Stimulated activated CD8-positive, alpha-beta memory T cell treated with anti-CD3 and anti-CD28 coated beads, Interleukin-15, amount 100 ng/mL, for 4 hours (primary cell): ENCODE results near the gene ISY1.
"Not testable (repeated sequence)": the region's sequence is repeated elsewhere in the genome, so short reads cannot be mapped to it uniquely, and the experiment has no call there.

ENCODE experiments used
- DNase-seq, 2 donors: peaks; one replicate each; pipeline ENCODE4 v3.0.0-alpha.2; 2020; ENCODE audit warnings: low read depth in 2 of 2

ISY1 gene

DNA sequence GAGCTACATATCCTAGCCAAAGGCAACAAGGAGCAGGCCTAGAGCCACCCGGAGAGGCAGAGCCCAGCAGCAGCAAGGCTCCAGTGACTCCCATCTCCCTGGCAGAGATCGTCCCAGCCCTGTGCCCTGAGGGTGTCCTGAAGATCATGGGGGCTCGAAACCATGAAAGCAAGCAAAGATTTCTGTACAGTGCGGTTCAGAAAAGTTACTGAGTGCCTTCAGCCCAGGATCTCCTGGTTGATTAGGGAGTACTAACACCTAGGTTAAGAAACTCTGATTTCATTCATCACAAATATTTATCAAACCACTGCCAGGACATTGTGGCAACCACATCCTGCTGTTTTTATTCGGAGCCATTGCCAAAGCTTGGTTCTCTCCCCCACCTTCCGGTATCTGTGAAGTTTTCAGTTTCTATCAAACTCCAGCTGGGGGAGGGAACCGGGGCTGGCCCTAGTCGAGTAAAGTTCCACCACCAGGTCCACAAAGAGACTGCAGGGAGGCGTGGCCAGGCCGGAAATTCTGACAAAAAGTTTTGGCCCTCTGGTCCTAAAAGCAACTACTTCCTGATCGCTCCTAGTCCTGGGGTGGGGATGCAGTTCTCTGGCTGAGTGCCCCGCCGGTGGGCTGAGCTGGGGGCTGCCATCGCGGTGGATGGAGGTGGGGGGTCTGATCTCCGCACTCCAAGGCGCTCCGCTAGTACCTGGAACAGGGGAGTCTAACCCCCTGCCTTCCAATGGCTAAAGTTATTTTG lies 40.4 kb downstream of the ISY1 start:
- DNase-seq, result peak; percentile 70 to 83

DNA sequence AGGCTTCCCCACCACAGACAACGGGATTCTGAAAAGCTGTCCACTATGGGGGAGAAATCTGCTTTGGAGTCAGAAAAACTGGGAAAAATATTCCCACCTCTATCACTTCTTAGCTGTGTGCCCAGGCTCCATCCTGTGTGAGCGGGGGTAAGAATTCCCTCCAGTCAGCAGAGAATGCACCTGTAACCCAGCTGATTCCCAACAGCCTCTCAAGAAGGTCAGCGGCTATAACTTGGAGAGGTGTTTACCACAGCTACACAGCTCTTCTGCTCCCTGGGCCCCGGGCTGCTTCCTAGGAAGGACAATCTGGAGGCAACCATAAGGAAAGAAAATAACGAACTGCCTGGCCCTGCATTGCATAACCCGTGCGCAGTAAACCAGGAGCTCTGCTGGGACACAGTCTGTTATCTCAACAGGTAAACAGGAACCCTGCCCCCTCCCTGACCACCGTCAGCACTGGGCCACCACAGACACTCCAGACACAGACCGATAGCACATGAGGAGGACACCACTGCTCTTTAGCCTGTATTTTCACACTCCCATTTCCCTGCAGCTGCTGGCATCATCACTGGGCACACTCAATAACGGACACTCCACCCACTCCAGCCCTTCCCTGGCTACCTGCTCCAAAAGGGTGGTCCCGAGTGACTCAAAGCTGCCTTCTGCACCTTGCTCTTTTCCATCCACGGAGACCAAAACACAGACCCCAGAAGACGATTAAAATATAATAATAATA lies 41.3 kb downstream of the ISY1 start:
- DNase-seq, result no peak

DNA sequence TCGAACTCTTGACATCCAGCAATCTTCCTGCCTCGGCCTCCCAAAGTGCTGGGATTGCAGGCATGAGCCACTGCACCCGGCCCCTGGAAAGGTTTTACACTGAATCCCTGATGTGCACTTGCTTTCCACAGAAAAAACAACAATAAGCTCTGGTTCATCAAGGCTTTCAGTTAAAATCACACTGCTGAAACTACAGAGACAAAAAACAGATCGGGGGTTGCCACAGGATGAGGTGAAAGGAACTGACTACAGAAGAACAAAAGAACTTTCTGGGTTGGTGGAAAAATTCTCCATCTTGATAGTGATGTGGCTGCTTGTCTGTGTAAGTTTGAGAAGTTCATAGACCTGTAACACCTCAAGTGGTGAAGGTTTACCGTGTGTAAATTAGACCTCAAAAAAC lies 42.1 kb downstream of the ISY1 start:
- no peak for DNase-seq

DNA sequence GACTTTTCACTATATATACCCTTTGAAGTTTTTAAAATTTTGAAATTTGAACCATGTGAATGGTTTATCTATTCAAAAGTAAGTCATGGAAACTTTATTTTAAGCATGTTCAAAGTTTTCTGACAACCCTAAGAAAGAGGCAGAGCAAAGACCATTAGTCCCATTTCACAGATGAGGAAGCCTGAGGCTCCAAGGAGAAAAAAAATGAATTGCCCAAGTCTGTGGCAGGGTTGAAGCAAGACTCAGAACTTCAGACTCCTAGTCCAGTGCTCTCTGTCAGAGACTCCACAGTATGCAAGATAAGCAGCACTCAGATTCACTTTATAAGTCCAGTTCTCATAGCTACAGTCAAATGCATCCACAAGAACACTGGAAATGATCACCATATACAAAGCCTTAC lies 43.7 kb downstream of the ISY1 start:
- DNase-seq, result no peak

DNA sequence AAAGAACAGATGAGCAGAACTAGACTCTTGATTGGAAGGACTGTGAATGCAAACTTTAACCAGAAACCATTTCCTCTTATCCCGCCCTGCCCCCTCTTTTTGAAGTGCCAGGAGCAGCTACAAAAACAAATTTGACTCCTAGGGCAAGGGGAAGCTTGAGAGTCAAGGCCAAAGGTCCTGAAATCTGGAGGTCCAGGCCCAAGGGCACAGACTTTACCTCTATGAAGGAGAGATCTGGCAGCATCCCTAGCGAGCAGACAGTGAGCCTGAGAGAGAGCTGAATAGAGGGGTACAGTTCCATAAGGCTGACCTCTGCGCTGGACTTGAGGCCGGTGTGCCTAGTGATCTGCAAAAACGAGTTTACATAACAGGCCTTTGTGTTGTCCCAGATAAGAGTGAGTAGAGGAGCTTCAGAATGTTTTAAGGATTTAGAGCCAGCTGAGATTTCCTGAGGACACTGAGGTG lies 44.3 kb downstream of the ISY1 start:
- DNase-seq, result no peak

DNA sequence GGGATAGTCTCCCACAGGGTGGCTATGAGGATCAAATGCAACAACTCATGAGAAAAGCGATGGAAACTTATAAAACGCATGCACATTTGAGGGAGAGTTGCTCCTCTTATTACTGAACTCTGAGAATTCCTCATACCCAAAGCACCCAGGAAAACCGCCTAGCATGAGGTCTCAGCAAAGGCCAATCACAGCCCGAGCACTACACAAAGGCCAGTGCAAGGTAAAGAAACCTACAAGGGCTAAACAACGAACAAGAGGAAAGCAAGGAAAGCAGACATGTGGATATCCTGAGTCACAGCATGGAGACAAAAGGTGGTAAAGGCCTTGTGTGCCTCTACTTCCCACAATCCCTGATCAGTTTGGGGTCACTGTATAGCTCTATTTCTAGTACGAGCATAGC lies 46.4 kb downstream of the ISY1 start:
- no peak for DNase-seq

DNA sequence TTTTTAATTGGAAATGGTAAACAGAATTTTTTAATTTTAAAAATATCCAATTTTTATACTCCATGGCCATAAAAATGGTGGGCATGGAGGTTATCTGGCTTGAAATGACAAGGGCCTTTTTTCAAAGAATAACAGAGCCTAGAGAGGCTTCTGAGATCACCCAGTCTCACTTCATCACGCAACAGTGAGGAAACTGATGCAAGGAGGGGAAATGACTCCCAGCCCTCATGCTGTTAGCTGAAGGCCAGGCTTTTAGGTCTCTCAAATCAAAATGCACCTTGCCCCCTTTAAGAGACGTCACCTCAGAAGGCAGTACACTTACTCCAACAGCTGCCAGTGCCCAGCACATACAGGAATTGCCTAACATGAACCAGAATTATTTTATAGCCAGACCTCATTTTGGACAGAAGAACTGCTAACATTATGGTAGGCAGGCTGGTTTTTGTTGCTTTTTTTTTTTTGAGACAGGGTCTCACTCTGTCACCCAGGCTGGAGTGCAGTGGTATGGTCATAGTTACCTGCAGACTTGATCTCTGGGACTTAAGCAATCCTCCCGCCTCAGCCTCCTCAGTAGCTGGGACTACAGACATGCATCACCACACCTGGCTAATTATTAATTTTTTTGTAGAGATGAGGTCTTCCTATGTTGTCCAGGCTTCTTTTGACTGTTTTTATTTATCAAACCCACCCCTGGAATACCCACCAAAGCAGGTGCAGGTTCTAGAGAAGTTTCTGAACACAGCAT lies 48.4 kb downstream of the ISY1 start:
- no peak for DNase-seq

DNA sequence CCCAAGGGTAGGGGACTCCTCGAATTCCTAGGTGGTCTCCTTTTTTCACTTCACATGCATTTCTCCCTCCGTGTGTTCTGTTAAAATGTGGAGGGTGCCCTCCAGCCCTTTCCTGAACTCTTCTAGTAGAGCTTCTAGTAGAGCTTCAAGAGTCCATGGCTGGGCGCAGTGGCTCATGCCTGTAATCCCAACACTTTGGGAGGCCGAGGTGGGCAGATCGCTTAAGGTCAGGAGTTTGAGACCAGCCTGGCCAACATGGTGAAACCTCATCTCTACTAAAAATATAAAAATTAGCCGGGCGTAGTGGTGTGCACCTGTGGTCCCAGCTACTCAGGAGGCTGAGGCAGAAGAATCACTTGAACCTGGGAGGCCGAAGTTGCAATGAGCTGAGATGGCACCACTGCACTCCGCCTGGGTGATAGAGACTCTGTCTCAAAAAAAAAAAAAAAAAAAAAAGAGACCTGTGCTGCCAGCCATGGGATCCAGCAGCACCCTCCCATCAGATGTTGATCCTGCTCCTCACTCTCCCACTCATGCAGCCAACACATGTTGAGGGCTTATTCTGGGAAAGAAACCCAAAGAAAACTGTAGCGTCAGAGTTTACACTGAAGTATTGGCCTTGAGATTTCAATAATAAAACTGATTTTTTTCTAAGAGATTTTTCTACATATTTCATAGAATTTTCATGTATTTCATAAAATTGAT lies 49.6 kb downstream of the ISY1 start:
- DNase-seq, result not testable (repeated sequence)

DNA sequence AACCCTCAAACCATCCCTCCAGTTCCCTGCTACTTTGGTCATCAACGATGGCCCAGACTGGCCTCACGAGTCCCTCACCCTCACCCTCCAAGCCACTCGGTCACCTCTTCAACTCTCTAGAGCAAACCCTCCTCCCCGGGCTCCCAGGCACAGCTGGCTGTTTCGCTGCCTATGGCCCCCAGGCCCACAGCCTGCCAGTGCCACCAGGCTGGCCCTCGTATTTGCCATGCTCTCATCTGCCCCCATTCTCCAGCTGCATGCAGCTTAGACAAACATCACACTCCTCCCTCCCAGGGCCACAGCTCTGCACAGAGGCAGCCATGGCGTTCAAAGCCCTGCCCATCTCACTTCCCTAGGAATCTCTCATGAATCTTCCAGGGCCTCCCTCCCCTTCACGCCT lies 53.1 kb downstream of the ISY1 start:
- no peak for DNase-seq

DNA sequence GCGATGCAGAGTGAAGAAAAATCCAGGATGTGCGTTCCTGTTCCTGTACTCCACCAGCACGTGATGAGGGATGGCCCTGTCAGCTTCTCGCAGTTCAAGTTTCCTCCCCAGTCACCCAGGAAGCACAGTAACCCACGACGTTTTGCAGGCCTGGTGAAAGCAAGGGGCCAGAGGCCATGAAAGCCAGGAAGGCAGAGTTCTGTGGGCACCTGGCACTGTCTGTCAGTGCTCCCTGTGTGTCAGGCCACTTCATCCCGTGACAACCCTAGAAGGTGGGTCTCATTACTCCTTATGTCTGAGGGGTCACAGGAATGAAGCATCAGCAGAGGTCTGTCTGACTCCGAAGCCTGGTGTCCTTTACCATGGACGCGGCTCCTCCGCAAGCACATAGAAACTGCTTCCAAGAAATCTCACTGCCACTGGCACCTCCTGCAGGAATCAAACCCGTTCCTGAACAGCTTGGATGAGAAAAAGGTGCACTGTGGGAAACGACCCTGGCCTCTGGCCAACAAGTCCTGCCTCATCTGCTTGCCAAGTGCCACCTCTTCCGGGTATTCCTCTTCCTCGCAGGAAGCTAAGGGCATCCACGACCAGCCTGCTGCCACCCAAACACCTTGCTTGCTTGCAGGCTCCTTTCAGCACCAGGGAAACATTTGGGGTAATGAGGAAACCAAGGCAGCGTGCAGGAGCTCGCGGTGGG lies 53.8 kb downstream of the ISY1 start:
- no peak for DNase-seq

DNA sequence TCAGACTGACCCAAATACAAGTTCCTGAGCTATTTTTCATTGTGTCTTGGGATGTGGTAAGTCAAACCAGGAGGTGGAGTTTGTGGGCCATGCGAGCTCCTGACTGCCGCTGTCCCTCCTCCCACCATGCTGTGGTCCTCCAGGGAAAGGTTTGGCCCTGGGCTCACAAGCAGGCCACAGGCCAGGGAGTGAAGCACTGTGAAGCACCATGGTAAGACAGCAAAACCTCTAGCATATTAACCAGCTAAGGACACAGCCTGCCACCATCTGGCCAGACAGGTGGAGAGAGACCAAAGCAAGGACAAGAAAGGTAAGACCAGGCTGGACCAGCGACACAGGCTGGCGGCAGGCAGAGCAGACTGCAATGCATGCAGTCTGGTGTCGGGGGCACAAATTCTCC lies 54.5 kb downstream of the ISY1 start:
- DNase-seq, result no peak

DNA sequence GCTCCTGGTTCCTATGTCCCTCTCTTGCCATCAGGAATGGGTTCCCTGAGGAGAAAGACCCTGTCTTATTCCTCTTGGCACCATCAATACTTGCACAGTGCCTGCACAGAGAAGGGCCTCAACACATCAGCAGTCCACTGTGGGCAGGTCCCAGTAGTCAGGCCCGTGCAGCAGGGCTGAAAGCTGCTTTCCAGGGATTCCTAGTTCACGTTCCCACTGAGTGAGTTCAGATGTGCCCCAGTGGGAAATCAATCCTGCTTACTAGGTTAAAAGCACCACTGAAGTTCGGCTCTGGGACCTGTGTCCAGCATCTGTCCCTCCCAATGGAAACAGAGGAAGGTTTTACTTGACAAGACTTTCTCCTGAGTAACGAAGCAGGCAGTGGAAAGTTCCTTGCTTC lies 55.0 kb downstream of the ISY1 start:
- DNase-seq, result no peak

DNA sequence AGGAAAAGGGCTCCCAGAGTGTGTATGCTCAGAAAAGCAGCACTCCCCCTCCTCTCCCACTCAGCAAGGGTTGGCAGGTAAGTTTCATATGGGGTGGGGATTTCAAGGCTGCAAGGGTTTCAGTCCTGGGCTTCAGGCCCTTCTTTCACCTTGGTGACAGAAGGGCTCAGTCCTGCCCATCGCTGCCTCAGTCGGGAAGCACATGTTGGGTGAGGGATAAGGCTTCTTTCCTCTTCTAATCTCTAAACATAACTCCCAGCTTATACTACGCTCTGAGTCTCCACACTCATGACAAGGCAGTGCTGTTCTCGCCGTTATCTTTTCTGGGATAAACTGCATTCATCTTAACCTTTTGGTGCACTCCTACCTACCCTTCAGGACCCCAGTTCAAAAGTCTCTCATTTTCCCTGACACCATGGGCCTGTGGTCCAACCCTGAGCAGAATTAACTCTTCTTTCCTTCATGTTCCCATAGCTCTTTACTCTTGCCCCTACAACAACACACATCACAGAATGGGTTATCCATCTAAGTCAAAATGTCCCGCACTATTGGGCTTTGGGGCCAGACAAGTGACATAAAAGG lies 56.3 kb downstream of the ISY1 start:
- no peak for DNase-seq

DNA sequence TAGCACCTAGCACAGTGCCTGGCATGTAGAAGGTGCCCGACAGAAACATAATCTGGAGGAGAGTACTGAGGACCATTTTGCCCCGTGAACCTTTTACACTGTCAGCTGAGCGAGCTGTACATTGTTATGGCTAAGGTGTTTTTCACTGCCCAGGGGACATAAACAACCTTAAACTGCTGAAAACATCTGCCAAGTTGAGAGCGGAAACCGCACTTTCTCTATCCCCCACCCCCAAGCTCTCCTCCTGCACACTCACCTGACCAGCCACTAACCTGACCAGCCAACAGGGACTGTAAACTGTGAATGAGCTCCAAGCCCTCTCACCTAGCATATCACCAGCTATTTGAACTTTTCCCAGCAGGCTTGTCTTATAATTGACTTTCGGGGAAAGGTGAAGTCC lies 56.8 kb downstream of the ISY1 start:
- DNase-seq, result no peak

DNA sequence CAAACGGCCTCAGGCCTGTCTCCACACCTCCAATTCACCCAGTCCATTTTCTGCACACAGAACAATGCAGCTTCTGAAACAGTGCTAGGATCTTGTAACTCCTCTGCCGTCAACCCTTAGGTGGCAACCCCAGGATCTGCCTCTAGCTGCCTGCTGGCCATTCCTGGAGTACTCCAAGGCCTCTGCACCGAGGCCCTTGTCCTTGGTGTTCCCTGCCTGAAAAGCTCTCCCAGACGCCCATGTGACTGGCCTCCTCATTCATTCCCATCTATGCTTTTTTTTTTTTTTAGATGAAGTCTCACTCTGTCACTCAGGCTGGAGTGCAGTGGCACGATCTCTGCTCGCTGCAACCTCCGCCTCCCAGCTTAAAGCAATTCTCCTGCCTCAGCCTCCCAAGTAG lies 57.6 kb downstream of the ISY1 start:
- DNase-seq, result no peak

DNA sequence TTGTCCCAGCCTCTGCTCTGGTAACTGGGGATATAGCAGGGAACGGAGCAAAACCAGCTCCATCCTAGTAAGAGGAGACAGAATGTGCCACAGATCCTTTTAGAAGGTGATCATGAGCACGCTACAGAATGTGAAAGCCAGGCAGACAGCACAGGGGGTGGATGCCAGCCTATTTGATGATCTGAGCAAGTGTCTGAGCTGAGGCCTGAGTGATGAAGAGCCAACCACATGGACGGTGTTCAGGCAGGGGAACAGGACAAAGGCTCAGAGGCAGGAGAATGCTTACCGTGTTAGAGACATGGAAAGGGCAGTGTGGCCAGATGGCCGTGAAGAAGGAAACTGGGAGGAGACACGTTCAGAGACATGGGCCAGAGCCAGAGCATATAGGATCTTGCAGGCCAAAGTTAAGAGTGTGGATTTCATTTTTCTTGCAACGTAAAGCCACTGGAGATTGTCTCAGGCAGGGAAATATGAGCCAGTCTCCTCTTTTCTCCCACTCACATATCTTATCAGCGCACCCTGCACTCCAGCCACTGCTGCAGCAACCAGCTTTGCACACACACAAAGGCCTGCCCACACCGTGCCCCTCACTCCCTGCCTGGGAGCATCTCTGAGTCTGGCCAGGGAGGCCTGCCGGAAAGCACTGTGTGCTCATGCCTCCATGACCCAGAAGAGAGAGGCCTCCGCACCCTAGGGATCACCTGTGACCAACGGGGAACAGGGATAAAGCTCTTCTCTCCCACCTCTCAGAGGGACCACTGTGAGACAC lies 59.3 kb downstream of the ISY1 start:
- no peak for DNase-seq

DNA sequence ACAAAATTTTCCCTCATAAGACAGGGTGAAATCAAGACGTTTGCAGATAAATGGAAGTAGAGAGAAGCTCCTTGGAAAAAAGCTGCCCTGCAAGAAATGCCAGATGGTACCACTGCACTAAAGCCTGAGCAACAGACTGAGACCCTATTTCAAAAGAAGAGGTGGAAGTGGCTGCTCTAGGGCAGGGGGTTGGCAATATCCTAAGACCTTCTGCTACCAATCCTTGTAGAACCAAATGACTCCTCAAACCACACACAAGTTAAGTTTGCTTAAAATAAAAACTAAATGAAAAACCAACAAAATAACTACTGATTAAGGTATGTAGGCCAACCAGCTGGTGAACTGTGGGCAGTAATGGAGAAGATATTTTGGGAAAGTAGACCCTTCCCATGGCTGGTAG lies 60.6 kb downstream of the ISY1 start:
- DNase-seq, result no peak

DNA sequence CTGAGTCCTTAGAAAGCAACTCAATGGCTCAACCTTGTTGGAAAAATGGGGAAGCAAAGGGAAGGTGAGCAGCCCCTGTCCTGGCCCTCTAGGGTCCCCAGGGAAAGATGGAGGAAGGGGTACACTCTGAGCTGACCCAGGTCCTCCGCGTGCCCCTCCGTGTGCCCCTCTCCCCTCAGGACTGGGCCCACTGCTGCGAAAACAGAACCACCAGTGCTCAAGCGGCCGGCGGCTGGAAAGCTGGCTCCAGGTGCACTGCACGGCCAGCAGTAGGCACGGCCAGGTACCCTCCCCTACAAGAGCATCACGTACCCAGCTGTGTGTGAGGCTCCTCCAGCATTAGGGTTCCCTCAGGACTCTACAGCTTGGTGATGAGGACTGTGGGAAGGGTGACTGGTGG lies 65.6 kb downstream of the ISY1 start:
- DNase-seq, result no peak

DNA sequence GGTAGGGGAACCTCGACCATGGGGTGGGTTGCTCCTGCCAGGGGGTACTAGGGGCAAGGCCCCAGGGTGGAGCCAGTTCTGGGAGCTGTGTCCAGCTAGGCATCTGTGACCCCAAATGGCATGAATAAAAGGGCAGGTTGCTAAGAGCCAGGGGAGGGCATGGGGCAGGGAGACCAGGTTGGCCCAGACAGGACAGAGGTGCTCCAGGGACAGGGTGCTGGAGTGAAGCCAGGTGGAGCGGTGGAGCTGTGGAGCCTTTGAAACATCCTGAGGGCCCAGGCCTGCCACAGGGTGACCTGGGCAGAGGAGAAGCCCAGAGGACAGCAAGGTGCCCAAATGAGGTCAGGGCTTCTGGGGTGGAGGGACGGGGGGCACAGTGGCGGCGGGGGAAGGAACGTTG lies 72.6 kb downstream of the ISY1 start:
- DNase-seq, result not testable (repeated sequence)

DNA sequence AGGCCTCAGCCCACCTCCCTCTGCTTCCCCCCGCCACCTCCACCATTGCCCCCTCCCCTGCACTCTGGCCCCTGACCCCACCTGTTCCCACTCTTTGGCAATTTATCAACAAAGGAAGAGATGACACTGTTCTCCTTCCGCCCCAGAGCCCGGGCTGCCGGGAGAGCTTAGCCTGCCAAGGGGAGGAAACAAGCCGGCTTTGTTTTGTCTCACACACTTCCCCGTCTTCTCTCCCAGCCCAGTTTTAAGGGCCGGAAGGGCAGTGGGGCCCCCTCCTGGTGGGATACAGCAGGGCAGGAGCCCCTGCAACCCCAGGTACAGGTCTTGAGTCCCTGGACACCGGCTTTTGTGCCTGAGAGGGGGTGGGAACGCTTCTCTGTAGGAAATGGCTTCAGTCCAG lies 73.0 kb downstream of the ISY1 start:
- not testable (repeated sequence) for DNase-seq
